Right renal cortex interstitium (tissue), 3 donors: ENCODE data around the gene POLN. TPM values are rescaled to one million over a fixed set of nuclear protein-coding genes. Genes with fewer than 3 reads are reported as not detected.

Experiments used
- DNase-seq, 3 donors: peaks; one replicate each; pipeline ENCODE4 v3.0.0-alpha.2; 2013; ENCODE audit warnings: low read depth in 3 of 3, low spot score in 2 of 3
- polyA plus RNA-seq, 3 donors: library from polyadenylated mRNA; unstranded; fragments of 120-200 nt; gene quantifications; one replicate each; pipeline ENCODE4 v1.2.1, GENCODE V29; 2013; ENCODE audit not compliant: insufficient read length in 3 of 3

Gene POLN
- polyA plus RNA-seq, 3 donors, result 2.5 to 3.3 (median 2.8) TPM

GRCh38 chr4:2089222-2089621 is 152.7 kb downstream of the POLN start:
- no peak for DNase-seq

DNA sequence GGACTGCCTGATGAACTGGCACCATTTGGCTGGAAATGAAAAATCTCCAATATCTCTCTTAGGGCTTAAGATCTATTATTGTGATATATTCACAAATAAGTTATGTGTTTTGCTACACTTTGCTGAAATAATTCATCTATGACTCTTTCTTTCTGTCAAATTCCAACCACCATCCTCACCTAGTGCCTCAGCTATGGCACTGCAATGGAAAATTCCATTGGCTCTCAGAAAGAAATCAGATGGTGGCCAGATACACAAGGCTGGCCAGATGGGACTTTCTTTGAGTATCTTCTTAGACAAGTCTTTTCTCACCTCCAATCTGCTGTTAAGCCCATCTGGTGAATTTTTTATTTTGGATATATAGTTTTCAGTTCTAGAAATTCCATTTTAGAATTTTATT is 154.8 kb downstream of the POLN start:
- DNase-seq, result no peak

DNA sequence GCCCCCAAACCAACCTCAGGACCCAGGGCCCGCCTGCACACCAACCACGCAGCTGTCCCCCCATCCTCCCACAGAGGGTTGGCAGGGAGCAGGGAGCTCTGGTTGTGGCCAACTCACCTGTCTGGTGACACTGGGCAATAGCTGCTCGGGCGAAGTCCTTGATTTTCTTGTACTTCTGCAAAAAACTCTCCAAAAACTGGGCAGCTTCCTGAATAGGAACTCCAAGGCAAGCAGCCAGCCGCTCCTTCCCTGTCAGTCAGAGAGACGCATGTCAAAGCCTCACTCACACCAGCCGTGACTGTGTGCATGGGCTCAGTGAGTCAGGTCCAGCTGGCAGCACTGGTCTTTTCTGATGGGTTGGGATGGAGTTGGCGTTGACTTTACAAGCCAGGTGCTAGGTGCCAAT is 156.4 kb downstream of the POLN start:
- no peak for DNase-seq

- DNase-seq, result no peak
Measured at GRCh38 chr4:2084316-2084715, 157.6 kb downstream of the POLN start.

DNA sequence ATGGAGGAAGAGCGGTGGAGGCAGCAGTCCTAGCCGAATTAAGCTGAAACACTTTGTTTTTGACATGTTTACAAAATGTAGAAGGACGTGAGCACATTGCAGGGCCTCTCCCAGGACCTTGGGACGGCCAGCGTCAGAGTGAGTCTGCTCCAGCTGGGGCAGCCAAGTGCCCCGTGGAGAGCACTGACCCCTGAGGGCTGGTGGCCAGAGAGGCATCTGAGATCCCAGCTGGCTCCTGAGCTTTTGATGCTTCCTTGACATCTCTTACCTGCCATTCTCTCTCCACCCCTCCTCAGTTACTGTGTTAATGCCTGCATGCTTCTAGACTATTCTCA is 158.1 kb downstream of the POLN start:
- no peak for DNase-seq

GRCh38 chr4:2083116-2083825 is 158.7 kb downstream of the POLN start:
- no peak for DNase-seq

GRCh38 chr4:2082627-2083026 is 159.3 kb downstream of the POLN start:
- no peak for DNase-seq

DNA sequence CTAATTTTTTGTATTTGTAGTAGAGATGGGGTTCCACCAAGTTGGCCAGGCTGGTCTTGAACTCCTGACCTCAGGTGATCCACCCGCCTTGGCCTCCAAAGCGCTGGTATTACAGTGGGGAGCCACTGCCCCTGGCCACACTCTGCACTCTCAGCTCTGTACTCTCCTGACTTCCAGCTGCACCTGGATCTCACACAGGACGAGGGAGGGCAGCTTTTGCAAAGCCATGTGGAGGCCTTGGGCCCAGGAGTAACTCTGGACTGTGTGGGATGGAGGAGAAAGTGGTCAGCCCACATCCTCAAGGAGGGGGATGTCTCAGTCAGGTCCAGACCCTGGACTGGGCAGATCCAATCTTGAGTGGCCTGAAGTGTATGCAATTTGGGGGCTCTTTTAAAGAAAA is 159.8 kb downstream of the POLN start:
- no peak for DNase-seq

DNA sequence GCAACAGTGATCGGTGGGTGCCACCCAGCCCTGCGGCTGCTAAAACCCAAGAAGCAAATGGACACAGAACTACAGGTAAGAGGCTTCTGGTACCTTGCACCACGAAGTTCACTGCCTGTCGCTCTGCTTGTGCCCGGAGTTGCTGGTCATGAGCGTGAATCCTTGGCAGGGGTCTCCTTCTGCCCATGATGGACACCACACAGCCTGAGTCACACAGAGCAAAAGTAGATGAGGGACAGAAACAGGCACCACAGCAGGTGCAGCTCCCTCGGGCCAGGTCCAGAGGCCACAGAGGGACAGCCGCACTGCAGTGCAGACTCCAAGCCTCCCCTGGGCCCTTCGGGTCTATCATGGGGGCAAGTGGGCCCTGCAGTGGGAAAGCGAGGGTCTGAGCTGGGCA is 160.4 kb downstream of the POLN start:
- no peak for DNase-seq

- no peak for DNase-seq
Measured at GRCh38 chr4:2080429-2081300, 161.3 kb downstream of the POLN start.

DNA sequence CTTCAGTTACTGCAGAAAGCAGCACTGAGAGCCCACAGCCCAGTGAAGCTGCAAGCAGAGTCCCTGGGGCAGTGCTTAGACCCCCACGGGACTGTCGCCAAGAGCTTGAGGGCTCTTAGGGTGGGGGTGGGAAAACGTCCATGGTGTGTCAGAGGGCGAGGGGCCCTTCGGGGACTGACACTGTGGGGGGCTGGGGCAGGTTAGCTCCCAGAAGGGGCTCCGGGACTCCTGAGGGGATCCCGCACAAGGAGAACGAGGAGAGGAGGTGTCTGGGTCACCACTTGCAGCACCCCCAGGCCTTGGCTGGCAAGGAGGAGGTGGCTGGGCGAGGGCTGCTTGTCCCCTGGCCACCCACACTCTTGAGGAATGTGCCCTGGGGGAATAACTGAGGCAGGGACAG is 162.0 kb downstream of the POLN start:
- no peak for DNase-seq

DNA sequence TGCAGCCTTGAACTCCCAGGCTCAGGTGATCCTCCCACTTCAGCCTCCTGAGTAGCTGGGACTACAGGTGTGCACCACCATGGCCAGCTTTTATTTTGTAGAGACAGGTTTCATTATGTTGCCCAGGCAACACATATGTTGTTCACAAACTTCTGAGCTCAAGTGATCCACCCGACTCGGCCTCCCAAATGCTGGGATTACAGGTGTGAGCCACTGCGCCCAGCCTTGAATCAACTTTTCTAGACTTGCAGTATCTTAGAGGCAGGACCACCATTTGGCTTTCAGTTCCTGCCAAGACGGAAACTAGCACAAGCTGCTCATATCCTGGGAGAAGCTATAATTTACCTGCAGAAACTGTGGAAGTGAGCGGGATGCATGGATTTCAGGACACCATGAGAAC is 162.9 kb downstream of the POLN start:
- DNase-seq, result no peak

DNA sequence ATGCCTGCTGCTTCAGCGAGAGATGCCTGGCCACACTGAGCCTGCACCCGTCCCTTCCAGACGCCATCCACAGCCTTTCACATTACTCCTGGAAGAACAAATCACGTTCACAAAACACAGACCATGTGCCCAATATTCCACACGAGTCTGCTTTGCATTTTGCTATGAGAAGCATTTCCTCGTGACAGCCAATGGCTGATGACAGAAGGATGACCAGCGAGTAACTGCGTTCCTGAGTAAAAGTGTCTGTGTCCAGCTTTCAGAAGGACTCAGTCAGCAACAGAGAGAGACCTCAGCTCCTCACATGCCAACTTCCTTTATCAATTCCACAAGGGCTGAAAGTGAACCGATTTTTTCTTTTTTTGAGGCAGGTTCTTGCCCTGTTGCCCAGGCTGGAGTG is 163.3 kb downstream of the POLN start:
- DNase-seq, result no peak

GRCh38 chr4:2077537-2078460 is 164.1 kb downstream of the POLN start:
- DNase-seq, result no peak

DNA sequence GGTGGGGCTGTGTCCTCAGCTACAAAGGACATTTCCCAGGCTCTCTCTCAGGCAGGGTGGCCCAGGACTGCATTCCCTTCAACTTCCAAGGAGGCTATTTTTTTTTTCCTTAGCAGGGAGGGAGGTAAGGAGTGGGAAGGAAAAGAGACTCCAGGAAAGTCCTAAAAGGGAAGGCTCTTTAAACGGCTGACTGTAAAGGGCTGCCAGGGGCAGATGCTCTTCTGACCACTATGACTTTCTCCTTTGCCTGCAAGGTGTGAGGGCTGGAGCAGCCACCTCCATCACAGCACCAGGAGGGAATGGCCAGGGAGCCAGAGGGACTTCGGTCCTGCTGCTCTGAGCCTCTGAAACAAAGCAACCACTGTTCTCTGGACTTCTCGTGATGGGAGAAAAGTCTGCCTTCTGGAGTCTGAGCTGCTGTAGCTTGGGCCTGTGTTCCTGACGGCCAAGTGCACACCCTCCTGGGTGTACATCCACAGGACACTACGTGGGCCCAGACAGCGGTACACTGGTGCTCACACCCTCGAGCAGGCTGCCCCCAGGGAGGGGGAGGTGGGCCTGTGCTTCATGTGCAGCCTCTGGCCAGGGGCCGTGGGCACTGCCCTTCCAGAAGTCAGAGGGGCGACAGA is 164.9 kb downstream of the POLN start:
- DNase-seq, result no peak

DNA sequence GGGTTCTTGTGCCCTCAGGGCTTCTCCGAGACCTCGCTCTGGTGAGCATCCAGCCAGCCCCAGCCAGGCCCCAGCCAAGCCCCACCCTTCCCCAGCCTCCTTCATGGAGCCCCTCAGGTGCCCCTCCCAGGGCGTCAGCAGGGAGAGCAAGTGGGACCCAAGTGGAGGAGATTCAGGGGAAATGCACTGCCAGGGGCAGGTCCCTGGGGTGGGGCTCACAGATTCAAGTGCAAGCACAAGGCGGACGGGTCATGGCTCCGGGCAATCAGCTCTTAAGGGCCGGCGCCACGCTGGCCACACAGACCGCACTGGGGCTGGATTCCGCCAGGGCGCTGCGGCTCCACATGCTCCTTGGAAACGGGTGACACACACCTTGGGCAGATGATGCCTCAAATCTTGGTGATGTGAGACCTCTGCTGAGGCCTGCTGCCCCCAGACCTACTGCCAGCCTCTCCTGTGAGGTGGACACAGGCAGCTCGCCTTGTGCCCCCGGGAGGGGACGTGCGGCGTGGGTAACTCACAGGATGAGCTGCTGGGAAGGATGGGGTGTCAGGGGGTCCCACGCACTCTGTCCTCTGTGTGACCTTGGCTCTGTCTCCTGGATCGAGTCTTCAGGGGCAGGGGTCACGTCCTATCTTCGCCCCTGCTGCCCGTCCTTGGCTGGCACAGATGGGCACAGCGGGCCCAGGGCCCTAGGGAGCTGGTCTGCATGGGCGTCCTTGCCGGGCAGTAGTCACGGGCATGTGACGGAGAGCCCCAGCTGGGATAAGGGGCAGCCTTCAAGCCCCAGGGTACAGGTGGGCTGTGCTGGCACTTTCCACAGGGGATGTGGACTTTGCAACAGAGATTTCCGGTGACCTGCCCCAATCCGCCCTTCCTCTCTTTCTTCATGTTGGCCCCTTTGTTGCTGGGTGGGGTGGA is 165.7 kb downstream of the POLN start:
- no peak for DNase-seq

GRCh38 chr4:2075171-2075986 is 166.5 kb downstream of the POLN start:
- DNase-seq, result no peak

DNA sequence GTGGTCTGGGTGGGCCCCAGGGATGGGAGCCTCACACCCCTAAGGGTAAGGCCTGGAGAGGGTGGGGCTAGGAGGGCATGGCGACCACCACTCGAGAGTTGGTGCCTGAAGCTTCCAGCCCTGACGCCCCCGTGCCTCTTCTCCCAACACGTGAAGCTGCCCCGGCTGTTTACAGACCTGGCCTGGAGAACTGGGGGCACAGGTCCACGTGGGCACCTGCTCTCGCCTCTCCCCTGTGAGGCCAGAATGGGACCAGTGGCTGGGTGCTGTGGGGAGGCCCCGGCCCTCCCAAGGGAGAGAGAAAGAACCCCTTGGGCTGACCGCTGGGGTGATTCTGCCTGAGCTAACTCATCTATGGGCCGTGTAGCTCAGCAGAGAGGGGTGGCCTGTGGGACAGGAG is 167.3 kb downstream of the POLN start:
- no peak for DNase-seq
